GM19035 (cell line): ENCODE measurements around the gene RAP2B.
"Not testable (repeated sequence)": the region's sequence is repeated elsewhere in the genome, so short reads cannot be mapped to it uniquely, and the experiment has no call there.

Experiments
- ATAC-seq: cut with Tn5 transposase; IDR thresholded peaks from one replicate; pipeline ENCODE4 v1.9.1; 2021; ENCODE audit not compliant: unreplicated experiment

The RAP2B gene

DNA sequence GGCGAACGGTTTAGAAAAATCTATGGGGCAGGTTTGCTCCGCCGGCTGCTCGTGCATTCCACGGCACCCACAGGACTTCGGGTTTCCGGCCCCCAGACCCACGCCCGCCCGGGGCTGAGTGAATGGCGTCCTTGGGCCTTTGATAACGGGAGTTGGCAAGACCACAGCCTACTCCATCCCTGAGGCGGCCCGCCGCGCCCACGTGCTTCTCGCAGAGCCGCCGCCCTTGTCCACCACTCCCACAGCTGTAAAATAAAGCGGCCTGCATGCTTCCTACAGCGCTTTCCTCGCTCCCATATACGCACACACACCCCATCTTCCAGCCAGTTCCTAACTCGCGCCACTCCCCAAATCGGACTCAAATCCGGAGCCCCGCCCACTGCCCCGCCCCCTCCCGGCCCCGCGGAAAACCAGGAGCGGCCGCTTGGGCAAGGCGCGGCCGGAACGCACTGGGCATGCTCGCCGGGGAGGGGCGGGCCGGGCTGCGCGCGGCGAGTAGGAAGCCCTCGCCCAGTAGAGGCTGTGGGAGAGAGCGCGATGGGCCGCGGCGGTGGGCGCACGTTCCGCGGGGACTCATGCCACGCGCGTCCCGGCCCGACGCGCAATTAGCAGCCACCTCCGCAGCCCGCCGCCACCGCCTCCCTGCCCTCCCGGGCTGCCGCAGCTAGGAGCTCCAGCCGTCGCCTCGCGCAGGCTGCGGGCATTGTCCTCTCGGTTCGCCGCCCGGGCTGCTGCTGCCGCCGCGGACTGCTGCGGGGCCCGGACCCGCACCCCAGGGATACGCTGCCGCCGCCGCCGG is at the start of gene RAP2B:
Gene RAP2B (plus strand): TSS at position 513 of the 799 bp plus-strand sequence. CDS start 468 bp downstream, outside the sequence.
- peak; percentile 51 for ATAC-seq

DNA sequence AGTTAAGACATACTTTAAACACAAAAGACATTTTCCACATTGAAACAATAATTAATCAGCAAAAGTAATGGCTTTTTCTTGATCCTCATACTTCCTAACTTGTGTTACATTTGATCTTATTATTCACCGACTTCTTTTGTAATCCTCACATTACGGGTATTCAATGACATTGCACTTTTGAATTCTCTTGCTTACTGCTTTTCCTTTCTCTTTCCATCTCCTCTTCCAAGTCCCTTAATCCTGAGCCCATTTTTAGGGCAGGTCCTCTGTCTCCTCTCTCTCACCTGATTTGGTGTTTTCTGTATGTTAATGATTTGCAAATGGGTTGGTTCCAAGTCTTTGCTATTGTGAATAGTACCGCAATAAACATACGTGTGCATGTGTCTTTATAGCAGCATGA is 48.5 kb upstream of the RAP2B start:
- ATAC-seq = no peak

DNA sequence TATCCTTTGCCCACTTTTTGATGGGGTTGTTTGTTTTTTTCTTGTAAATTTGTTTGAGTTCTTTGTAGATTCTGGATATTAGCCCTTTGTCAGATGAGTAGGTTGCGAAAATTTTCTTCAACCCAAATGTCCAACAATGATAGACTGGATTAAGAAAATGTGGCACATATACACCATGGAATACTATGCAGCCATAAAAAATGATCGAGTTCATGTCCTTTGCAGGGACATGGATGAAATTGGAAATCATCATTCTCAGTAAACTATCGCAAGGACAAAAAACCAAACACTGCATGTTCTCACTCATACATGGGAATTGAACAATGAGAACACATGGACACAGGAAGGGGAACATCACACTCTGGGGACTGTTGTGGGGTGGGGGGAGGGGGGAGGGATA is 47.8 kb upstream of the RAP2B start:
- ATAC-seq = not testable (repeated sequence)

DNA sequence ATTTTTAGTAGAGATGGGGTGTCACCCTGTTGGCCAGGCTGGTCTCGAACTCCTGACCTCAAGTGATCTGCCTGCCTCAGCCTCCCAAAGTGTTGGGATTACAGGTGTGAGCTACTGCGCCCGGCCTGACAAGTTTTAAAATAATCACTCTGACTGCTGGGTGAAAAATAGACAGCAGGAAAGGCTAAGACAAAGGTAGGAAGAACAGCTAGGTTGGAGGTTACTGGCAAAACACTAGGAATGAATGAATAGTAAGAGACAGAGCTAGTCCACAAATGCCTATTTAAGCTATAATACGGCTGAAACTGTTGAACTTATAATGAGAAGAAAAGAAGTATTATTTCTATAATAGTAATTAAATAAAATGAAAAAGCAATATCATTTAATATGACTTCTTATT is 46.7 kb upstream of the RAP2B start:
- no peak for ATAC-seq

DNA sequence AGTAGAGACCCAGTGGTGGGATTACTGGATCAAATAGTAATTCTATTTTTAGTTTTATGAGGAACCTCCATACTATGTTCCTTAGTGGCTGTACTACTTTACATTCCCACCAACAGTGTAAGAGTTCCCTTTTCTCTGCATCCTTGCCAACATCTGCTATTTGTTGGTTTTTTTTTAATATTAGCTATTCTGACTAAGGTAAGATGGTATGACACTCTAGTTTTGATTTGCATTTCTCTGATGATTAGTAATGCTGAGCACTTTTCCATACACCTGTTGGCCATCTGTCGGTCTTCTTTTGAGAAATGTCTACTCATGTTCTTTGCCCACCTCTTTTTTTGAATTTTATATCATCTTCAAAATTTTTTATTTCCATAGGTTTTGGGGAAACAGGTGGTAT is 34.2 kb upstream of the RAP2B start:
- no peak for ATAC-seq

DNA sequence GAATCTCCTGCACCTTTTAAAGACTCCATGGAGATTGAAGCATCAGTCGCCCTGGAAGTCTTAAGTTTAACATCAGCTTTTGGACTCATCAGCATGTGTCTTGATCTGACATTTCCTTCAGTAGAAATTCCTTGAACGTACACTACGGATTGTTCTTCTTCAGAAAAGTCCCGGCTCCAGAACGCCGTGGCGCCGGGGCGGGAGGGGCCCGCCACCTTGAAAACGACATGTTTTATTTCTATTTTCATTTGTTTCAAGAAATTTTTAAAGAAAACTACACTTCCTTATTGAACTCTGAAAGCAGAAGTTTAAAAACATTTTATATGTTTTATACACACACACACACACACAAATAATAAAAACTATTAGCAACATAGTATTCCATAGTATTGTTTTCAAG is 32.6 kb upstream of the RAP2B start:
- no peak for ATAC-seq

DNA sequence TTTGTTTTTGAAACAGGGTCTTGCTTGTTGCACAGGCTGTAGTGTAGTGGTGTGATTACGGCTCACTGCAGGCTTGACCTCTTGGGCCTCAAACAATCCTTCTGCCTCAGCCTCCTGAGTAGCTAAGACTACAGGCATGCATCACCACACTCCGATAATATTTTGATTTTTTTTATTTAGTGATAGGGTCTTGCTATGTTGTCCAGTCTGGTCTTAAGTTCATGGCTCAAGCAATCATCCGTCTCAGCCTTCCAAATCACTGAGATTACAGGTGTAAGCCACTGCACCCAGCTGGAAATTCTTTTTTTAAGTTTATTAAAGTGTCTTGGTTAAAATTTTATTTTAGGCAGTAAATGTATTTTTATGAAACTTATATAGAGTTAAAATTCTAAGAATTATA is 32.2 kb upstream of the RAP2B start:
- no peak for ATAC-seq

DNA sequence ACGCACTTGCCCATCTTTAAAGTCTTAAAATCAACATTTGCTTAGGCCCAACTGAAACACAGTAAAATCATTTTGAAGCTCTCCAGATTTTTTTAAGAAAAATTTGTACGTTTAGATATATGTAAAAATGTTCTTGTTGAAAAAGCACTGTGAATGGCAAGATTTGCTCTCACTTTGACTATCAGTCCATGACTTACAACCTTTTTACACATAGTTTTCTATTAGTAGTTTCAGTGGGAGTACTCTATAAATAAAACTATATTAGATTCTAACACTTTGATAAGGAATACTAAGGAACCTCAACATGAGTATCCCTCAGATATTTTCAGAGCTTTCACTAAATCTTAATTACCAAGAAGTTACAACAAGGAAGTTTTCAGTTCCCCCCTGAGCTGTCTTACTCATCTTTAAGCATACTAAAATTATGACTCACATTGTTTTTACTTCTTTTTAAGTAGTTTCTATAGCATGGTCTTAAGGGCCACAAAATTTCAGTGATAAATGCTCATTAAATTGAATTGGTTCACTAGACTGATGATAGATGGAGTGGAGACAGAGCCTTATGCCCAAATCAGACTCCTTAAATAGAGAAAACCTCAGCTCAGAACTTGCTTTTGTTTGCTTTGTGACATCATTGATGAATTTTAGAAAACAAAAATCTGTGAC is 31.6 kb upstream of the RAP2B start:
- peak; percentile 95 for ATAC-seq

DNA sequence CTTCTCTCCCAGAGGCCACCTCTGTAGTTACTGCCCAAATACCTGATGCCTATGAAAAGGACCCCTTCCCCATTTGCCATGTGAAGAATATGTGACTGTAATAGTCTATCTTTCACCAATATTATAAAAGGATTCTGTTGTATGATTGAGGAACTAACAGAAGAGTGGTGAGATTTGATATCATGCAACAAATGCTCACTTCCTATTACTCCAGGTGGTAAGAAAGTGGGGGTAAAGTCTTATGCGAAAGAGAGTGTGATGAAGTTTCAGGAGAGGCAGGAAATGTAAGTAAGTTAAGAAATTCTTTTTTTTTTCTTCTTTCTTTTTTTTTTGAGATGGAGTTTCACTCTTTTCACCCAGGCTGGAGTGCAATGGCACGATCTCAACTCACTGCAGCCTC is 24.4 kb upstream of the RAP2B start:
- ATAC-seq = no peak

DNA sequence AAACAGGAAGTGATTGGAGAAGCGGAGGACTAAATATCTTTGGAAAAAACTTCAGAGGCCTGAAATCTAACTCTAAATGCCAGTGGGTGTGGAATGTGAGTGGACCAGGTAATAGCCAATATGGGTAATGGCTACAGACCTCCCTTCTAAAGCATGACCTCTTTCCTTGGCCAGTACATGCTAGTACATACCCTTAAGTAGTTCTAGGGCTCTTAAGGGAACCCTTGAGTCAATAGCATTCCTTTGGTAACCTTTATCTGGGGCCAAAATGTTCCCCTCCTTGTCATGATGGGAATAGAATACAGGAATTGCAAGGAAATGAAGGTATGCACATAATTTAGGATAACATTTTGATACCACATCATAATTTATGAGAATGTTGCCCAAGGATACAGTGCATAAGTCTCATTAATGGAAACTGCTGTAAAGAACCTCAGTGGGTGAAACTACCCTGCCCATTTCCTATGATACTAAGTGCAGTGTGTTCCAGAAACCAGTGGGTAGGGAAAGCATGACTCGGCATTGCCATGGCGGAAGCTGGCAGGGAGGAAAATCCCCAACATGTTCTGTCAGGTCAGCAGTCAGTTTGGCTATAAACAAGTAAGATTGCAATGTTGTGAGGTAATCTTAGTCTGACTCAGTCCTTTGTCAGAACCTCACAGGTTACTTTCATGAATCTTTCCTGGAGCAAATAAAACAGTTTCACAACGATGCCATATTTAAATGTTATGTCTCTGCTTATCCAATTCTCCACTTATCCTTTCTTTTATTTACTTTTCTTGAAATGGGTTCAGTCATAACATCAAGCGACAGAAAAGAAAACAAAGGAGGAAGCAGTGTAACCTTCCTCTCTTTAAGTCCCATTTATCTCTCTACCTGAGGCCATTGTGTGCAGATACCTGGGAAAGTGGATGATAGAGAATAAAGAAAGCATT is 23.5 kb upstream of the RAP2B start:
- peak; percentile 75 for ATAC-seq

DNA sequence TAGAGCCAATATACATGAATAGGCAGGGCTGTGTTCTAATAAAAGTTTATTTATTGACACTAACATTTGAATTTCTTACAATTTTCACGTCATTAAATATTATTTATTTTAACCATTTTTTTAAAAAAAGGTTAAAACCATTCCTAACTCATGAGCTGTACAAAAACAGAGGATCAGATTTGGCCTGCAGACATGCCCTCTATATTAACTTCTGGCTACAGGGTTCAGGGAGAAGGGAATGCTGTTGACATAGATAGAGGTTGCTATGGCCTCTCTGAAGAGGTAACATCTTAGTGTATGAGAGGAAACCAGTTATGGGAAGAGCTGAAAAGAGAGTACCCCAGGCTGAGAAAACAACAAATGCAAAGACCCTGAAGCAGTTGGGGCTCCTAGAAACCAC is 19.1 kb upstream of the RAP2B start:
- no peak for ATAC-seq

DNA sequence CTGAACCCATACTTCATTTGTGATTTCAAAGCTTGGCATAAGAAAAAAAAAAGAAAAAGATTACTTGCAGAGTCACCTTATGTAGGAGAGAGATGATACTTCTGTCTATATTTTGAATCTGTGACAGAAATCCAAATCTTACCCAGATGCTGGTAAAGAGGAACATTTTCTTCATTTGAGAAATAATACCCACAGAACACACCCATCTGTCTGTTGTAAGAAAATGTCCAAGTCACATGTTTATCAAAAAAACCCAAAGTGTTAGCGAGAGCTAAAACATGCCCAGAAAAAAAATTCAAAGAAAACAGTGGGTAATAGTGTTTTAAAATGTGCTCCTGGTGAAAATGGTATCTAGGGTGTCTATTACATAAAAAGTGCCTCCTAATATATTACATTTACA is 18.0 kb upstream of the RAP2B start:
- ATAC-seq = no peak

DNA sequence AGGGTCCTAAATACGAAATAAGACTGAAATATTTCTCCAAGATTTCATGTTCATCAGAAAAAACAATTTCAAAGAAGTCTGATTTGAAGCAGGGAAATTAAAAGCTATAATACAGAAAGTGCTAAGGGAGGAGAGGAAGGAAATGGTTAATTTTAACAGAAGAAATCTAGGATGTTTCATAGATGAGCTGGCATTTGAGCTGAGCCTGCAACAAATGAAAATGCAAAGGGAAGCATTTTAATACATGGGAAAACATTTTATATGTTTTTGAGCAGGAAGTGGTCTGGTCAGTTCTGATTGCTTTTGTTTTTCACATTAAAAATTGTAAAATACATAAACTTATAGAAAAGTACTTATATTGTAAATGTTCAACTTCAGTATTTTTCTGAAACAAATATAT is 17.2 kb upstream of the RAP2B start:
- ATAC-seq = no peak

DNA sequence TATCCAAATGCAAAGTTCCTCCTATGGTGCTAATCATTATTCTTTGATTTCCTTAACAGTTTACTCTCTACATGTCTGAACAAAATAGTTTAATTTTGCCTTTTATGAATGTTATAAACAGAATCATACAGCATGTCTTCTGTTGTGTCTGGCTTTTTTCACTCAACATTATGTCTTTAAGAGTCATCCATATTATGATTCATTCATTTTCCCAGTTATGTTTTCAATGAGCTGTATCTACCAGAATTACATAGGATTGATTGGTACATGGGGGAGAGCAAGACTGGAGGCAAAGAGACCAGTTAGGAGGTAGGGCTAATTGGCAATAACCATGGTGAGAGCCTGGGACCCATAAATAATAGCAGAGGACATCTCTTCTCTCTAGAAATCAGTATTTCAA is 16.6 kb upstream of the RAP2B start:
- no peak for ATAC-seq

DNA sequence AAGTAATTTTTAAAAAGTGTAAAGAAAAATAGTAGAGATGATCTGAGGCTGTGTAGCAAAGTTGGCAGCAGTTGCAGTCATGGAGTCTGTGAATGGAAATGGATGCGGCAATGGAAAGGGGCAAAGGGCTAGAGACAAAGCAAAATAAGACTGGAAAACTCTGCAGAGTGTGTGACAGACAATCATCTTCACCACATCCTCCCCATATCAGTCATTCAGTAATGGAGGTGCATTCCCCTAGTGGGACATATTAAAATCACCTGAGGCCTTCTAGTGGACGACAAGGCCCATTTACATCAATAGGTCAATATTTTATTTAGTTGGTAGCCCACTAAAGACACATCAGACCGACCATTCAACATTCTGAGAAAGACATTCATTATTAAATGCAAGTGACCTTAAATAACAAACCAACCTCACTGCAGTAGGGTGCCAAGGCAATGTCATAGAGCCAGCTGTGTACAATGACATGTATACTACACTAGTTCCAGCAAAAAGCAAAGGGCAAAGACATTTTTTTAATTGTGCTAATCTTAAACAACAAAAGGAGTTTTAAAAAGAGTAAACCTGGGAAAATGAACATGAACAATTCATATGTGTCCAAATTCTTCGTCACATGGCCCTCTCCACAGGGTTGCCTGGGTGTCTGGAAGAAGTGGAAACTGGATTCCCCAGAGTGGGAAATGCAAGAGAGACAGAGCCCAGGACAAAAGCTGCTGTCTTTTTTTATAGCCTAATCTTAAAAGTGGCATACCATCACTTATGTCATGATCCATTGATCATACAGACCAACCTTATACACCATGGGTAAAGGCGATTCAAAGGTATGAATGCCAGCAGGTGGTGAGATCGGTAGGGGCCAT is 15.6 kb upstream of the RAP2B start:
- ATAC-seq = no peak

DNA sequence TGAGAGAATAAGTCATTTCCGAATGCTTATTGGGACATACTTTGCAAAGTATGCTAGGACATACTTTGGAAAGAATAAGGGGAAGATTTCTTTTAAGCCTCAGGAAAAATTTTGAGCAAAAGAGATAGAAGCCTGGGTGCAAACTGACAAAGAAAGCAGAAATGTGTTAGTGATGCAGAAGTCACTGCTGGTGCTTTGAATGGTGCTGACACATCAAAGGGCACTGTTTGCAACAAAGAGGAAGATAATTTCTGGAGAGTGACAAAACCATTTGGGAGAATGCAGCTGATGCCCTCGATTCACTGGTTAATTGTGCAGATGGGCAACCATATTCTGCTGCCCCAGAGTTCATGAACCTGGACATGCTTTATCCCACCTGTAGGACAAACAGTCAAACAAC is 11.0 kb upstream of the RAP2B start:
- no peak for ATAC-seq

DNA sequence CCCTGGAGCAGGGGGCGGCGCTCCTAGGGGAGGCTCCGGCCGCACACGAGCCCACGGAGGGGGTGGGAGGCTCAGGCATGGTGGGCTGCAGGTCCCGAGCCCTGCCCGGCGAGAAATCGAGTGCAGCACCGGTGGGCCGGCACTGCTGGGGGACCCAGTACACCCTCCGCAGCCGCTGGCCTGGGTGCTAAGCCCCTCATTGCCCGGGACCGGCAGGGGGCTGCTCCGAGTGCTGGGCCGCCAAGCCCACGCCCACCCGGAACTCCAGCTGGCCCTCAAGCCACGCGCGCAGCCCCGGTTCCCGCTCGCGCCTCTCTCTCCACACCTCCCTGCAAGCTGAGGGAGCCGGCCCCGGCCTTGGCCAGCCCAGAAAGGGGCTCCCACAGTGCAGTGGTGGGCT is 6.2 kb upstream of the RAP2B start:
- ATAC-seq = not testable (repeated sequence)

DNA sequence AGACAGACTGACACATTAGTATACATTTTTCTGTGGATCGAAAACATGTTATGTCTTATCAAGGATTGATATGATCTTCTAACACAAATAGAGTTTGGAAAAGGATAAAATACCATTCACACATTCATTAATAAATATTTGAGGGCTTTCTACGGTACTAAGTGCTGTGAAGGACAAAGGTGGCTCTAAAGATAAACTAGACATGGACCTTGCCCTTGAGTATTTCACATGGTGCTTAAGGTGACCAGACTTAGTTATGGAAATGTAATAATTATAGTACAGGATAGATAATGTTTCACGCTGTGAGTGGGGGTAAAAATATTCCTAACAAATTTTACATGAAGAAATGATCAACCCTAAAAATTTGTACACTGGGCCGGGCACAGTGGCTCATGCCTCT is 3.8 kb upstream of the RAP2B start:
- no peak for ATAC-seq

DNA sequence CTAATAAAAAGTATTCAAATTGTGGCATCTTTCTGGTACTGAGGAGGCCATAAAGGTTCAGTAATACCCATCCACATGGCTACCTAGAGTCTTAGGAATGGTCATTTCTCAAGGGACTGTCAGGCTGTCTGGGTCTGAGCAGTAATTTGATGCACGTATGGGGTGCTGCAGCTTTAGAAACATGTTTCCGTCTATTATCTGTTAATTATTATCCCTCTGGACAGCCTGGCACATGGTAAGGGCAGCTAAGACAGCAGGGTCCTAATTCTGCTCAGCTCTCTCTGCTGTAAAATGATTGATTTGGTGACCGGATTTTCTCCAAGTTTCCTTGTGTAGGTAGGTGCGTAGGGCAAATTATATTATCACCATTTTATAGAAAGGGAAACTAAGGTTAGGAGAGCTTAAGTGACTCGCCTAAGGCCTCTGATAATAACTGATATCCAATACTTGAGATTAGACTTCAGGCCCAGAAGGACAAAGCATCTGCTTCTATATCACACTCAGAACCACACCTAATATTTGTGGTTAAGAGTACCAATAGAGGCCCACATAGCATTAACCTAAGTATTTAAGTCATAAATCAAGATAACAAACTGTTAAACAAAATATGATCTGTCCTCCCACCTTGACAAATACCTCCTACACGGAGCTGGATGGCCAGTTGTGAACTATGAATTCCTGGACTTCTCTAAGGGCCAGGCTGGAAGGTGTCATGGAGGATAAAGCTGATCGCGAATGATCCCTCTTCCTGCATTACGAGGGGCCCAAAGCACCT is 2.9 kb upstream of the RAP2B start:
- ATAC-seq = no peak
